Activated CD4-positive, alpha-beta T cell treated with anti-CD3 and anti-CD28 coated beads, Interleukin-2, amount 50 U/mL, for 1 hour (primary cell): Measurements from ENCODE around the gene PRG2.

Experiments used
- DNase-seq: peaks from one replicate; pipeline ENCODE4 v3.0.0-alpha.2; 2020

PRG2 gene

GRCh38 chr11:57395905-57396623, 5.6 kb upstream of the PRG2 start:
- no peak for DNase-seq

GRCh38 chr11:57394203-57394965, 3.9 kb upstream of the PRG2 start:
- no peak for DNase-seq

GRCh38 chr11:57392763-57393105, 2.3 kb upstream of the PRG2 start:
- DNase-seq, result no peak

- DNase-seq, result no peak
Measured at GRCh38 chr11:57392066-57392762, 1.8 kb upstream of the PRG2 start.

GRCh38 chr11:57391539-57391938, 1.1 kb upstream of the PRG2 start:
- no peak for DNase-seq

GRCh38 chr11:57391111-57391510, 661 bp upstream of the PRG2 start:
- no peak for DNase-seq

- DNase-seq, result no peak
Measured at GRCh38 chr11:57387289-57388030, 3.0 kb downstream of the PRG2 start.

GRCh38 chr11:57386178-57386940, 4.1 kb downstream of the PRG2 start:
- no peak for DNase-seq

- DNase-seq, result no peak
Measured at GRCh38 chr11:57380975-57381374, 9.5 kb downstream of the PRG2 start, which contains the start of gene PRG3. TSS of gene PRG3 (minus strand) at chr11:57381150. CDS start at chr11:57380708, 442 bp downstream.

- DNase-seq, result no peak
Measured at GRCh38 chr11:57379732-57380131, 10.7 kb downstream of the PRG2 start.

- DNase-seq, result no peak
Measured at GRCh38 chr11:57378186-57378585, 12.3 kb downstream of the PRG2 start.

GRCh38 chr11:57377107-57377506, 13.3 kb downstream of the PRG2 start:
- no peak for DNase-seq

- DNase-seq, result no peak
Measured at GRCh38 chr11:57376095-57377090, 14.1 kb downstream of the PRG2 start.

- DNase-seq, result no peak
Measured at GRCh38 chr11:57375490-57375889, 15.0 kb downstream of the PRG2 start.

- no peak for DNase-seq
Measured at GRCh38 chr11:57374966-57375365, 15.5 kb downstream of the PRG2 start.

- DNase-seq, result no peak
Measured at GRCh38 chr11:57373146-57373545, 17.3 kb downstream of the PRG2 start.

GRCh38 chr11:57370941-57371340, 19.5 kb downstream of the PRG2 start:
- DNase-seq, result no peak

GRCh38 chr11:57370251-57370650, 20.2 kb downstream of the PRG2 start:
- no peak for DNase-seq

GRCh38 chr11:57368845-57369232, 21.6 kb downstream of the PRG2 start:
- DNase-seq, result no peak

- no peak for DNase-seq
Measured at GRCh38 chr11:57368106-57368844, 22.2 kb downstream of the PRG2 start.
